ENCODE data around the gene SIVA1. TPM values are rescaled to one million over a fixed set of nuclear protein-coding genes. Genes with fewer than 3 reads are reported as not detected.

The SIVA1 gene
- total RNA-seq, 1 donor from 2014 or later = 47.0 TPM

GRCh38 chr14:104770851-104771272 is 17.9 kb downstream of the SIVA1 start:
- no peak for DNase-seq (ENCODE audit: low spot score)
- peak; percentile 73 for TF ChIP-seq CTCF (IDR thresholded peaks at IDR 0.05)
- Mint-ChIP-seq H3K4me1 (ENCODE audit: low read depth) (peaks cover 11% of the 10 kb centered on the region), H3K4me3 (ENCODE audit: unreplicated experiment) (no peak overlapping the region), H3K27me3 (ENCODE audit: low read depth) (no peaks in the 10 kb centered on the region), H3K27ac (ENCODE audit: unreplicated experiment) (no peak overlapping the region), H3K9me3 (ENCODE audit: low read depth) (peaks cover 10% of the 10 kb centered on the region), H3K36me3 (ENCODE audit: low read depth) (peaks cover 14% of the 10 kb centered on the region)

GRCh38 chr14:104771374-104771773 is 18.4 kb downstream of the SIVA1 start:
- H3K27ac Mint-ChIP-seq (ENCODE audit: unreplicated experiment) = no peak overlapping the region
- H3K27me3 Mint-ChIP-seq (ENCODE audit: low read depth) = no peaks in the 10 kb centered on the region
- peaks cover 7% of the 10 kb centered on the region for H3K9me3 Mint-ChIP-seq (ENCODE audit: low read depth)
- TF ChIP-seq CTCF (IDR thresholded peaks at IDR 0.05) = no peak
- H3K36me3 Mint-ChIP-seq (ENCODE audit: low read depth) = peaks cover 14% of the 10 kb centered on the region
- no peak overlapping the region for H3K4me3 Mint-ChIP-seq (ENCODE audit: unreplicated experiment)
- H3K4me1 Mint-ChIP-seq (ENCODE audit: low read depth) = peaks cover 11% of the 10 kb centered on the region
- no peak for DNase-seq (ENCODE audit: low spot score)

GRCh38 chr14:104771918-104772706 is 19.2 kb downstream of the SIVA1 start:
- DNase-seq (ENCODE audit: low spot score) = no peak
- TF ChIP-seq CTCF (IDR thresholded peaks at IDR 0.05) = no peak
- H3K36me3 Mint-ChIP-seq (ENCODE audit: low read depth) = peaks cover 16% of the 10 kb centered on the region
- no peak overlapping the region for H3K27ac Mint-ChIP-seq (ENCODE audit: unreplicated experiment)
- no peak overlapping the region for H3K4me3 Mint-ChIP-seq (ENCODE audit: unreplicated experiment)
- H3K27me3 Mint-ChIP-seq (ENCODE audit: low read depth) = no peaks in the 10 kb centered on the region
- peaks cover 11% of the 10 kb centered on the region for H3K4me1 Mint-ChIP-seq (ENCODE audit: low read depth)
- peaks cover 4% of the 10 kb centered on the region for H3K9me3 Mint-ChIP-seq (ENCODE audit: low read depth)

- no peak overlapping the region for H3K27ac Mint-ChIP-seq (ENCODE audit: unreplicated experiment)
- DNase-seq (ENCODE audit: low spot score) = no peak
- no peak overlapping the region for H3K4me3 Mint-ChIP-seq (ENCODE audit: unreplicated experiment)
- H3K9me3 Mint-ChIP-seq (ENCODE audit: low read depth) = peaks cover 4% of the 10 kb centered on the region
- H3K4me1 Mint-ChIP-seq (ENCODE audit: low read depth) = peaks cover 11% of the 10 kb centered on the region
- no peaks in the 10 kb centered on the region for H3K27me3 Mint-ChIP-seq (ENCODE audit: low read depth)
- peaks cover 16% of the 10 kb centered on the region for H3K36me3 Mint-ChIP-seq (ENCODE audit: low read depth)
- TF ChIP-seq CTCF (IDR thresholded peaks at IDR 0.05) = no peak
Observed at GRCh38 chr14:104772707-104773504, 20.0 kb downstream of the SIVA1 start.
